Liver (tissue), 9 donors: ENCODE measurements around the gene ZNF454. TPM values are rescaled to one million over a fixed set of nuclear protein-coding genes. Genes with fewer than 3 reads are reported as not detected.

ENCODE experiments used
- DNase-seq: peaks from one replicate; pipeline ENCODE4 v3.0.0-alpha.2; 2017; ENCODE audit warnings: low spot score
- H3K27ac ChIP-seq, 2 donors: one replicate each; pipeline ENCODE4 v1.7.0; 2013; ENCODE audit warnings: inconsistent platforms in 2 of 2, low read length in 2 of 2, control low read depth in 1 of 2, low read depth in 1 of 2, mild to moderate bottlenecking in 1 of 2
- H3K27me3 ChIP-seq, 4 donors: one replicate each; pipeline versions ENCODE4 v1.6.1 to v1.7.0; 2013; ENCODE audit warnings: low read length in 3 of 4, inconsistent platforms in 1 of 4, mild to moderate bottlenecking in 1 of 4, moderate library complexity in 1 of 4; ENCODE audit not compliant: control insufficient read depth in 4 of 4, insufficient read depth in 4 of 4
- H3K36me3 ChIP-seq, 4 donors: one replicate each; pipeline versions ENCODE4 v1.6.1 to v1.7.0; 2013; ENCODE audit warnings: low read length in 3 of 4, mild to moderate bottlenecking in 3 of 4, low read depth in 1 of 4, moderate library complexity in 1 of 4; ENCODE audit not compliant: control insufficient read depth in 4 of 4, insufficient read depth in 3 of 4
- H3K4me1 ChIP-seq, 4 donors: one replicate each; pipeline versions ENCODE4 v1.6.1 to v1.7.0; 2013; ENCODE audit warnings: low read length in 3 of 4, mild to moderate bottlenecking in 3 of 4, moderate library complexity in 1 of 4; ENCODE audit not compliant: control insufficient read depth in 4 of 4, insufficient read depth in 4 of 4
- H3K4me3 ChIP-seq, 3 donors: one replicate each; pipeline versions ENCODE4 v1.6.1 to v1.7.0; 2013; ENCODE audit warnings: low read length in 3 of 3, control low read depth in 1 of 3, low read depth in 1 of 3, mild to moderate bottlenecking in 1 of 3
- H3K9ac ChIP-seq, 2 donors: one replicate each; pipeline ENCODE4 v1.7.0; 2013; ENCODE audit warnings: low read length in 2 of 2, mild to moderate bottlenecking in 2 of 2, moderate library complexity in 2 of 2, control low read depth in 1 of 2, low read depth in 1 of 2
- H3K9me3 ChIP-seq, 4 donors: one replicate each; pipeline versions ENCODE4 v1.6.1 to v1.7.0; 2013; ENCODE audit warnings: low read length in 3 of 4; ENCODE audit not compliant: control insufficient read depth in 4 of 4
- CTCF ChIP-seq: fragments of 150-350 bp; IDR thresholded peaks from 2 replicates; pipeline ENCODE4 v1.5.1; 2017; ENCODE audit warnings: improper control_type of control experiment, low read depth, low read length; ENCODE audit not compliant: missing input control
- EGR1 ChIP-seq, 2 donors: IDR thresholded peaks; 2 replicates each; pipeline ENCODE4 v1.6.1; 2016 to 2018; ENCODE audit warnings: antibody characterized with exemption in 2 of 2, low read depth in 2 of 2
- FOXA1 ChIP-seq: IDR thresholded peaks from 2 replicates; pipeline ENCODE4 v1.6.1; 2016; ENCODE audit warnings: antibody characterized with exemption
- FOXA2 ChIP-seq: IDR thresholded peaks from 2 replicates; pipeline ENCODE4 v1.6.1; 2016; ENCODE audit warnings: antibody characterized with exemption
- GABPA ChIP-seq, 2 donors: IDR thresholded peaks in 1 of 2; conservative IDR thresholded peaks in 1 of 2; 2 replicates each; pipeline ENCODE4 v1.6.1; 2016; ENCODE audit warnings: antibody characterized with exemption in 2 of 2, mild to moderate bottlenecking in 1 of 2, moderate library complexity in 1 of 2
- HNF4A ChIP-seq, 2 donors: conservative IDR thresholded peaks; 2 replicates each; pipeline ENCODE4 v1.6.1; 2016; ENCODE audit warnings: antibody characterized with exemption in 2 of 2, mild to moderate bottlenecking in 2 of 2
- HNF4G ChIP-seq: IDR thresholded peaks from 2 replicates; pipeline ENCODE4 v1.6.1; 2016; ENCODE audit warnings: antibody characterized with exemption
- JUND ChIP-seq, 2 donors: IDR thresholded peaks; 2 replicates each; pipeline ENCODE4 v1.6.1; 2016; ENCODE audit warnings: antibody characterized with exemption in 2 of 2
- NR2F2 ChIP-seq: IDR thresholded peaks from 2 replicates; pipeline ENCODE4 v1.6.1; 2016; ENCODE audit warnings: antibody characterized with exemption
- RAD21 ChIP-seq, 2 donors: IDR thresholded peaks; 2 replicates each; pipeline ENCODE4 v1.6.1; 2016; ENCODE audit warnings: antibody characterized with exemption in 2 of 2, mild to moderate bottlenecking in 2 of 2
- RXRA ChIP-seq, 2 donors: IDR thresholded peaks; 2 replicates each; pipeline ENCODE4 v1.6.1; 2017 to 2018; ENCODE audit warnings: antibody characterized with exemption in 2 of 2, mild to moderate bottlenecking in 1 of 2
- SP1 ChIP-seq: IDR thresholded peaks from 2 replicates; pipeline ENCODE4 v1.6.1; 2018; ENCODE audit warnings: antibody characterized with exemption, mild to moderate bottlenecking
- TAF1 ChIP-seq: conservative IDR thresholded peaks from 2 replicates; pipeline ENCODE4 v1.6.1; 2016; ENCODE audit warnings: antibody characterized with exemption, mild to moderate bottlenecking
- YY1 ChIP-seq: IDR thresholded peaks from 2 replicates; pipeline ENCODE4 v1.6.1; 2016; ENCODE audit warnings: antibody characterized with exemption, mild to moderate bottlenecking
- ZBTB33 ChIP-seq: IDR thresholded peaks from 2 replicates; pipeline ENCODE4 v1.6.1; 2016; ENCODE audit warnings: antibody characterized with exemption
- WGBS: extraction: QIAGEN DNeasy Blood & Tissue Kit; methylation state at CpG from one replicate; pipeline ENCODE4 v1.1.7; 2013; 5-methylcytosine and 5-hydroxymethylcytosine counted together
- polyA plus RNA-seq, 2 donors: library from polyadenylated mRNA; stranded (reverse) in 1 of 2; unstranded in 1 of 2; fragments of 200-250 nt in 1 of 2; fragments of >200 nt in 1 of 2; fragmentation: Nextera tagmentation in 1 of 2; extraction: Ambion mirVana in 1 of 2; gene quantifications; one replicate each; pipeline versions ENCODE4 v1.2.1 to v1.2.3, GENCODE V29; 2013 to 2015
- total RNA-seq, 2 donors: library from RNA; depleted of rRNA; stranded (reverse); fragments of >200 nt; gene quantifications; one replicate each; pipeline ENCODE4 v1.2.3, GENCODE V29; 2014
- TF ChIP-seq, protein P1 (sequence below): IDR thresholded peaks from 2 replicates; pipeline ENCODE4 v1.6.1; 2016; ENCODE audit warnings: antibody characterized with exemption
- TF ChIP-seq, protein P2 (sequence below): IDR thresholded peaks from 2 replicates; pipeline ENCODE4 v1.6.1; 2016; ENCODE audit warnings: antibody characterized with exemption
- donor health status: healthy.
- donor health status: healthy.
- donor health status: healthy.
- donor health status: healthy.
- donor health status: healthy.

Gene ZNF454
- total and polyA plus RNA-seq, 4 donors: 0.09 to 0.50 (median 0.27) TPM

GRCh38 chr5:178996156-178996555 is 55.2 kb downstream of the ZNF454 start:
- TF ChIP-seq JUND (IDR thresholded peaks at IDR 0.05): no peak
- TF ChIP-seq, protein P1, sequence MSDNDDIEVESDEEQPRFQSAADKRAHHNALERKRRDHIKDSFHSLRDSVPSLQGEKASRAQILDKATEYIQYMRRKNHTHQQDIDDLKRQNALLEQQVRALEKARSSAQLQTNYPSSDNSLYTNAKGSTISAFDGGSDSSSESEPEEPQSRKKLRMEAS: no peak
- no peak for TF ChIP-seq ZBTB33
- Histone ChIP-seq H3K27me3 (peaks cover 0 to 9% (median 3%) of the 10 kb centered on the region in 4 donors), H3K36me3 (no peaks in the 10 kb centered on the region), H3K27ac (no peak overlapping the region), H3K4me1 (peaks cover 0 to 5% (median 0%) of the 10 kb centered on the region in 4 donors), H3K4me3 (no peak overlapping the region), H3K9me3 (peaks cover 4 to 37% (median 8%) of the 10 kb centered on the region in 4 donors), H3K9ac (no peak overlapping the region)
- DNase-seq: no peak
- WGBS: 63% methylated on average over 11 of the region's 11 CpGs

- Histone ChIP-seq H3K27me3 (peaks cover 0 to 9% (median 3%) of the 10 kb centered on the region in 4 donors), H3K9me3 (peaks cover 0 to 34% (median 8%) of the 10 kb centered on the region in 4 donors), H3K4me3 (no peak overlapping the region), H3K9ac (no peak overlapping the region), H3K4me1 (peaks cover 0 to 5% (median 0%) of the 10 kb centered on the region in 4 donors), H3K36me3 (no peaks in the 10 kb centered on the region), H3K27ac (no peak overlapping the region)
- TF ChIP-seq YY1 (no peak), CTCF (no peak), EGR1 (IDR thresholded peaks at IDR 0.05; ENCODE audit: low read depth in 2 of 2) (no peak), NR2F2 (no peak)
- DNase-seq: no peak
- 62% methylated on average over 6 of the region's 6 CpGs for WGBS
These were observed 56.2 kb downstream of the ZNF454 start for GRCh38 chr5:178997191-178997590.

- 93% methylated on average over 13 of the region's 13 CpGs for WGBS
- DNase-seq: no peak
- peaks cover 0 to 30% (median 7%) of the 10 kb centered on the region in 4 donors for H3K9me3 ChIP-seq
- TF ChIP-seq ZBTB33: no peak
- no peak for TF ChIP-seq FOXA2
- TF ChIP-seq CTCF: no peak
- TF ChIP-seq, protein P1: no peak
- no peak for TF ChIP-seq JUND (IDR thresholded peaks at IDR 0.05)
- TF ChIP-seq NR2F2: no peak
- TF ChIP-seq EGR1 (IDR thresholded peaks at IDR 0.05; ENCODE audit: low read depth in 2 of 2): no peak
- no peak for TF ChIP-seq TAF1
- TF ChIP-seq HNF4A (conservative IDR thresholded peaks at IDR 0.05): no peak
- no peak for TF ChIP-seq SP1
- no peak for TF ChIP-seq RAD21 (IDR thresholded peaks at IDR 0.05)
- TF ChIP-seq GABPA (IDR thresholded peaks at IDR 0.05 in 1 of 2, conservative IDR thresholded peaks at IDR 0.05 in 1 of 2): no peak
- TF ChIP-seq RXRA (IDR thresholded peaks at IDR 0.05): no peak
- no peak for TF ChIP-seq YY1
- no peak for TF ChIP-seq FOXA1
- TF ChIP-seq, protein P2, sequence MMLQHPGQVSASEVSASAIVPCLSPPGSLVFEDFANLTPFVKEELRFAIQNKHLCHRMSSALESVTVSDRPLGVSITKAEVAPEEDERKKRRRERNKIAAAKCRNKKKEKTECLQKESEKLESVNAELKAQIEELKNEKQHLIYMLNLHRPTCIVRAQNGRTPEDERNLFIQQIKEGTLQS: no peak
- no peak for TF ChIP-seq HNF4G
These were observed 57.4 kb downstream of the ZNF454 start for GRCh38 chr5:178998441-178998840.

More at GRCh38 chr5:178998441-178998840, 57.4 kb downstream of the ZNF454 start:
- H3K4me1 ChIP-seq: peaks cover 0 to 5% (median 0%) of the 10 kb centered on the region in 4 donors
- H3K9ac ChIP-seq: no peak overlapping the region
- peaks cover 0 to 9% (median 3%) of the 10 kb centered on the region in 4 donors for H3K27me3 ChIP-seq
- no peak overlapping the region for H3K4me3 ChIP-seq
- no peak overlapping the region for H3K27ac ChIP-seq
- H3K36me3 ChIP-seq: no peaks in the 10 kb centered on the region
